ENCODE data around the gene SCUBE1.

DNA sequence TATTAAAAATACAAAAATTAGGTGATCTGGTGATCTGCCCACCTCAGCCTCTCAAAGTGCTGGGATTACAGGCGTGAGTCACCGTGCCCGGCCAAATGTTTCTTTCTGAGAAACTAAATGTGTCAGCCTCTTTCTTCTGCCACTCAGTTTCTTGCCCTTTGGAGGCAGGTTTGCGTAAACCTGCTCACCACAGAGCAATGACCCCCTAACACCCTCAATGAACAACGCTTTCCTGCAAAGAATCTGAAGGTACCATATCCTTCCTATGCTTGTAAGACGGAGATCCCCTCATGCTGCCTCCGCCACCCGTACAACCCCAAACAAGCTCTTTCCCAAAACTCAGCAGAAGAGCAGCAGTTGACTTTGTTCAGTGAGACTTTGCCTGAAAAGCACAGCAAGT lies 117.6 kb downstream of the SCUBE1 start:
- TF ChIP-seq, protein P1, sequence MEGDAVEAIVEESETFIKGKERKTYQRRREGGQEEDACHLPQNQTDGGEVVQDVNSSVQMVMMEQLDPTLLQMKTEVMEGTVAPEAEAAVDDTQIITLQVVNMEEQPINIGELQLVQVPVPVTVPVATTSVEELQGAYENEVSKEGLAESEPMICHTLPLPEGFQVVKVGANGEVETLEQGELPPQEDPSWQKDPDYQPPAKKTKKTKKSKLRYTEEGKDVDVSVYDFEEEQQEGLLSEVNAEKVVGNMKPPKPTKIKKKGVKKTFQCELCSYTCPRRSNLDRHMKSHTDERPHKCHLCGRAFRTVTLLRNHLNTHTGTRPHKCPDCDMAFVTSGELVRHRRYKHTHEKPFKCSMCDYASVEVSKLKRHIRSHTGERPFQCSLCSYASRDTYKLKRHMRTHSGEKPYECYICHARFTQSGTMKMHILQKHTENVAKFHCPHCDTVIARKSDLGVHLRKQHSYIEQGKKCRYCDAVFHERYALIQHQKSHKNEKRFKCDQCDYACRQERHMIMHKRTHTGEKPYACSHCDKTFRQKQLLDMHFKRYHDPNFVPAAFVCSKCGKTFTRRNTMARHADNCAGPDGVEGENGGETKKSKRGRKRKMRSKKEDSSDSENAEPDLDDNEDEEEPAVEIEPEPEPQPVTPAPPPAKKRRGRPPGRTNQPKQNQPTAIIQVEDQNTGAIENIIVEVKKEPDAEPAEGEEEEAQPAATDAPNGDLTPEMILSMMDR (IDR thresholded peaks at IDR 0.05) = no peak
- no peak for TF ChIP-seq POLR2A (IDR thresholded peaks at IDR 0.05)

Measured in esophagus squamous epithelium (tissue), 4 donors.